Measurements from ENCODE around the gene EPS8.

Gene EPS8

DNA sequence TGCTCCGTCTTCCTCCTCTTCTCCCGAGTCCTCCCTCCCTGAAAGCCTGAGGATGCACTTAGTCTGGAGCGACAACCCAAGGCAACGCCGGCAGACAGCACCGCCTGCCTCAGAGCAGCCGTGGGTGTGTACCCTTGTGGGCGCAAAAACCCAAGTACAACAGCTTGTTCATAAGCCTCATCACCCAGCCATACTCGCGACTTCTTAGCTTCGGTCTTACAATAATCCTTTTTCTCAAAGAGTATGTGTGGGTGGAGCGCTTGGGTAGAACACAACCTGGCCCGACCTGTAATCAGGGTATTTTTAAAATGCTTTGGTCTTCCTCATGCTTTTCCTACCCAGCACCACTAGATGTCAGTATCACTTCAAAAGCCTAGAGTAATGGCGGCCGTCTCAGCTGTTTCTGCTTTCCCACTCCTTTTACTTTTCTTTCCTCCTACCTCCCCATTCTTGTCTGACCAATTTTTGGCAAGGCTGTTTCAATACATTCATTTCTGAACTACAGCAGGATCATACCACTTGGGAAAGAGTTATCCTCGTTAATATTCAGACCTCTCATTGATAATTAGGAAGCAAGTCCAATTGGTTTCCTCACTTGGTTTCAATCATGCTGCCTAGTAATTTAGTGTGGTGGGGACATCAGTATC lies 198.9 kb downstream of the EPS8 start:
- DNase-seq (ENCODE audit: low spot score) = peak; percentile 71
- TF ChIP-seq, protein P1, sequence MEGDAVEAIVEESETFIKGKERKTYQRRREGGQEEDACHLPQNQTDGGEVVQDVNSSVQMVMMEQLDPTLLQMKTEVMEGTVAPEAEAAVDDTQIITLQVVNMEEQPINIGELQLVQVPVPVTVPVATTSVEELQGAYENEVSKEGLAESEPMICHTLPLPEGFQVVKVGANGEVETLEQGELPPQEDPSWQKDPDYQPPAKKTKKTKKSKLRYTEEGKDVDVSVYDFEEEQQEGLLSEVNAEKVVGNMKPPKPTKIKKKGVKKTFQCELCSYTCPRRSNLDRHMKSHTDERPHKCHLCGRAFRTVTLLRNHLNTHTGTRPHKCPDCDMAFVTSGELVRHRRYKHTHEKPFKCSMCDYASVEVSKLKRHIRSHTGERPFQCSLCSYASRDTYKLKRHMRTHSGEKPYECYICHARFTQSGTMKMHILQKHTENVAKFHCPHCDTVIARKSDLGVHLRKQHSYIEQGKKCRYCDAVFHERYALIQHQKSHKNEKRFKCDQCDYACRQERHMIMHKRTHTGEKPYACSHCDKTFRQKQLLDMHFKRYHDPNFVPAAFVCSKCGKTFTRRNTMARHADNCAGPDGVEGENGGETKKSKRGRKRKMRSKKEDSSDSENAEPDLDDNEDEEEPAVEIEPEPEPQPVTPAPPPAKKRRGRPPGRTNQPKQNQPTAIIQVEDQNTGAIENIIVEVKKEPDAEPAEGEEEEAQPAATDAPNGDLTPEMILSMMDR (IDR thresholded peaks at IDR 0.05; ENCODE audit: extremely low read depth, missing control alignments) = peak; percentile 55

DNA sequence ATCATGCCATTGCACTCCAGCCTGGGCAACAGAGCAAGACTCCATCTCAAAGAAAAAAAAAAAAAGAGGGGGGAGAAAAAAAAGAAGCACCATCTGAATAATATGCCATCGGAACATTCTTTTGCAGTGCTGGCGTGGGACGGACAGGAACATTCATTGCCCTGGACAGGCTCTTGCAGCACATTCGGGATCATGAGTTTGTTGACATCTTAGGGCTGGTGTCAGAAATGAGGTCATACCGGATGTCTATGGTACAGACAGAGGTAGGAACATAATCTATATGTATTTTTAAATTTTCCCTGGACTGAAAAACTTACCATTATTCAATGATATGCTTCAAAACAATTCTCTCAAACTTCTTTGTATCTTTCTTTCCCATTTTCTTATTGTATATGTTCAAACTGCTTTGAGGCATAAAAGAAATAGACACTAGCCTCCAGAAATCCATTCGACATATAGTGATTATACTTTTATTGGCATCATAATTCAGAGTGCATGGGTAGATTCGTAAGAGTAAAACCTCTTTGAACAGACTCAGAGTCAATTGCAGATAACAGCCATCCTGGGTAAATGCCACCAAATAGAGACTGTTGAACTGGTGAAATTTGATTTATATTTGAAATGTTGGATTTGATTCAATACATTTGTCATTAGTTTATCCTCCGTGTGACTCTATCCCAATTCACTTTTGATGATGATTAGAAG lies 199.7 kb downstream of the EPS8 start:
- DNase-seq (ENCODE audit: low spot score) = no peak
- TF ChIP-seq, protein P1 (IDR thresholded peaks at IDR 0.05; ENCODE audit: extremely low read depth, missing control alignments) = no peak

DNA sequence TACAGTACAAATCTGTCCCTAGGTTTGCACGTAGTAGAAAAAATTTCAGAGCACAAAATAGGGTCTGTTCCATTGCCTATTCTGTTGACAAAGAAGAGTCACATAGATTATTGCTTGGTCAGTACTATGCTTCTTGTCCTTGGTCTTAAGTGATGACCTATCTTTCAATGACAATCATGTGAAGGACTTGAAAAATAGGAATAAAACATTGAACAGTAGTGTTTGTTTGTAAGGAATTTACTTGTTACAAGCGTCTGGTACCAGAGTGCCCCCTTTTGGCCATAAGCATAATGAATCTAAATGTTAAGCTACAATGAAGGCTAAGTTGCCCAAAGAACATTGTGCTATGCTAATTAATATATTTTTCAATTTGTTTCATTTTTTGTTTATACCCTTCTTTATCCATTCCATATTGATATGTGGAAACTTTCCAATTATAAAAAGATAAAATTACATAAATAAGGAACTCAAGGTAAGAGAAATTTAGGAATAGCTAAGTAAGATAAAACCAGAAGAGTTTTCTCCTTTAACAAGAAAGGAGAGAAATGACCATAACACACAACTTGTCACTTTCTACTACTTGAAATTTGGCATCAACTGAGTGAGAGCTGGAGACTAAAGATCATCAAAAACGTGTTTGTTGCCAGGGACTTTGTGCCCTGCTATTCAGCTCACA lies 204.7 kb downstream of the EPS8 start:
- peak; percentile 31 for DNase-seq (ENCODE audit: low spot score)
- TF ChIP-seq, protein P1 (IDR thresholded peaks at IDR 0.05; ENCODE audit: extremely low read depth, missing control alignments) = peak; percentile 54

DNA sequence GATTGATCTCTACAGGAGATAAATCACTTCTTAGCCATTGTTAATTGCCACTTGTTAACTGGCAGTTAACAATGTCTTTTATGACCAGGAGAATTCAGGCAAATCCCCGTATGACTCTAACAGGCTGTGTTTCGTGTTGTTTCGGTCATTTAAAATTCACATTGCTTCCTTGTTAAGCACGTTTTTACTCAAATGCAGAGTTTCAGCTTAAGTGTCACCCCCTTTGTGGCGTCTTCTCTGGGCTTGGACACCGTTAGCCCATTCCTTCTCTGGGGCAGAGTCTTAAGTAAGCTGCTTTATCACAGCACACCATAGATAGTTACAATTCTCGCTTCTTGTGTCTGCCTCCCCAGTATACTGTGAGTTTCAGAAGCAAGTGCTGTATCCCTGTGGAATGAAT lies 205.4 kb downstream of the EPS8 start:
- DNase-seq (ENCODE audit: low spot score) = no peak
- TF ChIP-seq, protein P1 (IDR thresholded peaks at IDR 0.05; ENCODE audit: extremely low read depth, missing control alignments) = no peak

DNA sequence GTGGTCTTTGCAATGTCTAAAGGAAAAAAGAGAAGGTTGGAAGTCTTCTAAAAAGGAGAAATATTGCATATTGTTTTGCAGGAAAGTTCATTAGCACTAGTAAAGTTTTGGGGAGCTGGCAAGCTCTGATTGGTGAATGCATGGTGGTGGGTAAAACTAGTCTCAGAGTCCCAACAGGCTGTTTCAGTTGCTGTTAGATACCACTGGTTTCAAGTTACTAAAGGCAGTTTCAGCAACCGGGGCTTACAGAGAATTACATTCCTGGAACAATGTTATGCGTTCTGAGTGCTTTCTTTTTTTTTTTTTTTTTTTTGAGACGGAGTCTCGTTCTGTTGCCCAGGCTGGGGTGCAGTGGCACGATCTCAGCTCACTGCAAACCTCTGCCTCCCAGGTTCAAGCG lies 208.2 kb downstream of the EPS8 start:
- TF ChIP-seq, protein P1 (IDR thresholded peaks at IDR 0.05; ENCODE audit: extremely low read depth, missing control alignments) = no peak
- DNase-seq (ENCODE audit: low spot score) = no peak

DNA sequence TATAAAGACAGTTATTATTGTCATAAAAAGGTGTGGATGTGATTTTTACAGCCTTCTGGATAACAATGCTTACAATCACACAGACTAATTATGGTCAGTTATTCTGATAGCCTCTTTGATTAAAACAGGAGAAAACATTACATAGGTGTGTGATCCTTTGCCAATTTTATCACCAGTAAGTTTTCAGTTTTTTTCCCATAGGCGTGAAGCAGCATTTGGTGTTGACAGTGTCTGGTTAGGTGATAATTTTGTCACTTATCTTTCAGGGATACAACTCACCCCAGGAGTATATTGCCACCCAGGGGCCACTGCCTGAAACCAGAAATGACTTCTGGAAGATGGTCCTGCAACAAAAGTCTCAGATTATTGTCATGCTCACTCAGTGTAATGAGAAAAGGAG lies 208.8 kb downstream of the EPS8 start:
- TF ChIP-seq, protein P1 (IDR thresholded peaks at IDR 0.05; ENCODE audit: extremely low read depth, missing control alignments) = no peak

More for the DNA sequence above, 208.8 kb downstream of the EPS8 start:
- DNase-seq (ENCODE audit: low spot score) = no peak
